ENCODE measurements around the gene GPR162.

Gene GPR162

GRCh38 chr12:6837370-6838060, 15.9 kb downstream of the GPR162 start:
- no peak for DNase-seq

DNA sequence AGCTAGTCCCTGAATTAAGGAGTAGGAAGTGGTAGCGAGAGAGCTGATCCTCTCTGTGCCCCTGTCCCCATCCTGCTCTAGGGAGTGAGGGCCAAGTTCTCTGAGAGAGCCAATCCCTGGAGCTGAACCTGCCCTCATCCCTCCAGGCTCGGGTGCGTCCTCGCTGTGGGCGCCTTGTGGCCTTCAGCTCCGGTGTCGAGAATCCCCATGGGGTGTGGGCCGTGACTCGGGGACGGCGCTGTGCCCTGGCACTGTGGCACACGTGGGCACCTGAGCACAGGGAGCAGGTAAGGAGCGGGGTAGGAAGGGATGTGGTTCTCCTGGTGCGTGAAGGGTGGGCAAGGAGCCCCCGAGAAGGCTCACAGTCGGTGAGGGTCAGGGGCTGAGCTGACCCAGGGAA, 17.2 kb downstream of the GPR162 start:
- no peak for DNase-seq

- DNase-seq: no peak
Measured at GRCh38 chr12:6839482-6840201, 18.0 kb downstream of the GPR162 start.

DNA sequence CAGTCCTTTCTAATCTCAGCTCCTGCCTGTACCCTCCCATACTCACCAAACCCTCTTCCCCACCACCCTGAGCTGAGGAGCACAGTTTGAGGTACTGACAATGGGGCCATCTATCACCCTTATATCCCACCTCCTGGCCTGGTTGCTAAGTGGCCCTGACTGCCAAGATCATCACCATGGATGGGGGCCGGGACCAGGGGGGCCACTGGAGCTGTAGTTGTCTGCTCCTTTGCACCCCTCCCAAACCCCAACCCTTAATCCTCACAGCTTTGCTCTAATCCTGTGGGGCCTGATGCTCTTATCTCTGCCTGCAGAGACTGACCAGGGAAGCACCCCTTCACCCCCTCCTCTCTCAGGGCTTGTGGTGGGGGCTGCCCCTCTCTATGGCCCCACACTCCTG, 18.7 kb downstream of the GPR162 start:
- no peak for DNase-seq

- DNase-seq: no peak
Measured at GRCh38 chr12:6840761-6841515, 19.3 kb downstream of the GPR162 start, which contains the start of gene GNB3. TSS of gene GNB3 (plus strand) at chr12:6840925. CDS start at chr12:6841288, 363 bp downstream.

DNA sequence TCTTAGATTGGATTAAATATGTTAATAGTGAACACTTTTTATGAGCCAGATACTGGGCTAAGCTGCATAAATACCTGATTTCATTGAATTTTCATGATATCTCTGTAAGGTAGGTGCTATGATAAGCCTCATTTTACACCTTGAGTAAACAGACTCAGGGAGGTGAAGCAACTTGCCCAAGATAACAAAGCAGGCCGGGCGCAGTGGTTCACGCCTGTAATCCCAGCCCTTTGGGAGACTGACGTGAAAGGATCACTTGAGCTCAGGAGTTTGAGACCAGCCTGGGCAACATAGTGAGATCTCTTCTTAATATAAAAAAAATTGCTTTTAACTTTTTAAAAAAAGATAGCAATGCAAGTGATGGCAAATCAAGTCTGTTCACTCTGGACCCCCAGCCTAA, 20.5 kb downstream of the GPR162 start:
- no peak for DNase-seq

DNA sequence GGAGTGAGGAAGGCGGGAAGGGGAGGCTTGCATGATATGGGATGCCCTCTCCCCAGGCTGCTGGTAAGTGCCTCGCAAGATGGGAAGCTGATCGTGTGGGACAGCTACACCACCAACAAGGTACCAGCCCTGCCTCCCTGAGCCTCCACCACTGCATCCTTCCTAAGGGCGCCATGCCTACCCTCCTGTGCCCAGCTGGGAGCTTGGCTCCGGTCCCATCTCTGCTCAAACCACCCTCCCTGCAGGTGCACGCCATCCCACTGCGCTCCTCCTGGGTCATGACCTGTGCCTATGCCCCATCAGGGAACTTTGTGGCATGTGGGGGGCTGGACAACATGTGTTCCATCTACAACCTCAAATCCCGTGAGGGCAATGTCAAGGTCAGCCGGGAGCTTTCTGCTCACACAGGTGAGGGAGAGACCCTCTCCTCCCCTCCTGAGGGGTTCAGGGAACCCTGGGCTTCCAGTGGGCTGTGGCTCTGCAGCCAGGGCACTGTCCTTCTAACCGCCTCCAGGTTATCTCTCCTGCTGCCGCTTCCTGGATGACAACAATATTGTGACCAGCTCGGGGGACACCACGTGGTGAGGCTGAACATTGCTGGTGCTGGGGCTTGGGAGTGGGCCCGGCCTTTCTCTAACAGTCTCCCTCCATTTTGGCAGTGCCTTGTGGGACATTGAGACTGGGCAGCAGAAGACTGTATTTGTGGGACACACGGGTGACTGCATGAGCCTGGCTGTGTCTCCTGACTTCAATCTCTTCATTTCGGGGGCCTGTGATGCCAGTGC, 21.7 kb downstream of the GPR162 start:
- DNase-seq: no peak

DNA sequence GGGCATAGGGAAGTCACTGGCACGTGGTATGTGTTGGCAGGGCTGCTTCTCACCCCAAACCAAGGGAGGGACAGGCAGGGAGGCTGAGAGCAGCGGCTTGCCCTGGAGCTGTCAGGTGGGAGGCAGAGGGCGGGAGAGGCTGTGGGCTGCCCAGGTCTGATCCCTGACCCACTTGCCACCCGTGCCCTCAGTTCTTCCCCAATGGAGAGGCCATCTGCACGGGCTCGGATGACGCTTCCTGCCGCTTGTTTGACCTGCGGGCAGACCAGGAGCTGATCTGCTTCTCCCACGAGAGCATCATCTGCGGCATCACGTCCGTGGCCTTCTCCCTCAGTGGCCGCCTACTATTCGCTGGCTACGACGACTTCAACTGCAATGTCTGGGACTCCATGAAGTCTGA, 23.8 kb downstream of the GPR162 start:
- DNase-seq: no peak

DNA sequence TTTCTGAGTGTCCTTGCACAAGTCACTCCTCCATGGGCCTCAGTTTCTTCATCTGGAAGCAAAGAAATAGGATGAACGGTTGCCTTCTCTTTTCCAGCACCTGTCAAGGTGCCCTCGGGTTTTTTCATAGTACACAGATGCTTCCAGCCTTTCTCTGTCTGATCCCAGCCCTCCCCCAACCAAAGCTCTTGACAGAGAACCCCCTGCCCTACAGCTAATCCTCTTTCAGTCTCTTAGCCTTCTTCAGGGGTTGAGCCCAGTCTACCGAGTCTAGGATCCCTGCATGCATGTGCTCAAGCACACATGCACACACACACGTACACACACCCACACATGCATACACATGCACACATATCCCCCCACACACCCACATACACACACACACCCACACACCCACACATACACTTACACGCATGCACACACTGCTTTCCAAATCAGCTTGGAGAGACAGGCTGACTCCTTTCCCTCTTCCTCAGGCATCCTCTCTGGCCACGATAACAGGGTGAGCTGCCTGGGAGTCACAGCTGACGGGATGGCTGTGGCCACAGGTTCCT, 24.8 kb downstream of the GPR162 start:
- DNase-seq: no peak

GRCh38 chr12:6847676-6848075, 26.1 kb downstream of the GPR162 start:
- no peak for DNase-seq

- DNase-seq: no peak
Measured at GRCh38 chr12:6849427-6849826, 27.8 kb downstream of the GPR162 start.

- no peak for DNase-seq
Measured at GRCh38 chr12:6849976-6850560, 28.4 kb downstream of the GPR162 start.

DNA sequence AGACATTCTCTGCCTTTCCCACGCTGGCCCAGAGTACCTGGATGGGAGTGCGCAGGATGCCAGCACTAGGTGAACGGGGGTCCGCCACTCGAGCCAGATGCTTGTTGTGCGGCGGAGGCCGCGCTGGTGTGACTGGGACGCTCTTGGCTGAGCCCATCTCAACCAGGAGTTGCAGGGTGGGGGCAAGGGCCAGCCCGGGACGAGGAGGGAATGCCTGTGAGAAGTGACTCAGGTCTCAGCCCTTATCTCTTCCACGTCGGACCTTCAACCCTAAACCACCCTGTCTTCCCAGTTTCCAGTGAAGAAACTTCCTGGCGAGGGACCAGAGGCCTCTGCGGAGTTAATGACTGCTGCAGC, 29.2 kb downstream of the GPR162 start:
- no peak for DNase-seq

GRCh38 chr12:6851153-6851920, 29.7 kb downstream of the GPR162 start, which contains the start of gene CDCA3:
TSS of gene CDCA3 (minus strand) at chr12:6851286. CDS start at chr12:6850952, 334 bp downstream.
- DNase-seq: peak; percentile 97 to 98

DNA sequence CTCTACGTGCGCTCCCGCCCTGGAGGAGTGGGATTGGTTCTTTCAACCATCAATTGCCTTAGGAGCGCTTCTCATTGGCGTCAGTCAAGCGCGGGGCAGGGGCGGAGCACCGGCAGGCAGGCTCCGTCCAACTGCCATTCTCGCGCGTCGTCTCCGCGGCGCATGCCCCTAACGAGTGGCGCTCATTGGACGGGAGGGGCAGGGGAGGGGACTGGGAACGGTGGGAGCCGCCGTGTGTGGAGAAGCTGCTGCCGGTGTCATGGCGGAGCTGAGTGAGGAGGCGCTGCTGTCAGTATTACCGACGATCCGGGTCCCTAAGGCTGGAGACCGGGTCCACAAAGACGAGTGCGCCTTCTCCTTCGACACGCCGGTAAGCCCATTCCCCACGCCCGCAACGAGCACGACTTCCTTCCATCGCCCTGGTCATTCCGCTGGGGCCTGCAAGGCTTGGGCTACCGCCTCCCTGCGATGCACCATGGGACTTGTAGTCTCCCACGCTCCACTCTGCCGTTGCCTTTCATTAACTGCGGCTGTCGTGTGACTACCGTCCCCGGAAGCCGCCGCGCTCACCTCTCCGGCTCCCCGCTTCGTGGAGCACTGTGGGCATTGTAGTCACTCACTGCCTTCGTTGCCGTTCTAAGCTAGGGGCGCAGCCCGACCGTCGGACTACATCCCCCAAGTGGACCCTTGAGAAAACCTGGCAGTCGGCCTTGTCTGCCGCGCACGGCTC, 30.5 kb downstream of the GPR162 start, which contains the start of gene USP5:
Gene USP5, plus strand, starts transcription at position 230 of the 730 bp plus-strand sequence. Its CDS starts 30 bp downstream, at position 260.
- peak; percentile 98 to 100 for DNase-seq

- no peak for DNase-seq
Measured at GRCh38 chr12:6852651-6853354, 31.2 kb downstream of the GPR162 start.

GRCh38 chr12:6853626-6854025, 32.0 kb downstream of the GPR162 start:
- DNase-seq: no peak

DNA sequence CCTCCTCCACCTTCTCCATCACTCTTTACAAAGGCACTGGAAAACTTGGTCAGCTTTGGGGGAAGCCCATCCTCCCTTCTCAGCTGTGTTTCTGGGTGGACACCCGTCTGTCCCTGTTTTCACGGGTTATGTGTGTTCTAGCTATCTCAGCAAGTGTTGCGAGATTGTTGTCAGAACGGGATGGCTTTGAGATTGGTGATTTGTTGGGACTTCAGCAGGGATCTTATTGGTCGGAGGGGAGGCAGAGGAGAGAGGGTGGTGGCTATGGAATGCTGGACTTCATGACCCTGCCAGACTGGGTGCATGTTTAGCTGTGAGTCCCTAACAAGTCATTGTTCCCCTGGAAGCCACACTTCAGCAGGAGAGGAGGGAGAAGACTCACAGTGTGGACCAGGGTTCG, 32.4 kb downstream of the GPR162 start:
- no peak for DNase-seq

GRCh38 chr12:6855322-6855721, 33.7 kb downstream of the GPR162 start:
- no peak for DNase-seq

DNA sequence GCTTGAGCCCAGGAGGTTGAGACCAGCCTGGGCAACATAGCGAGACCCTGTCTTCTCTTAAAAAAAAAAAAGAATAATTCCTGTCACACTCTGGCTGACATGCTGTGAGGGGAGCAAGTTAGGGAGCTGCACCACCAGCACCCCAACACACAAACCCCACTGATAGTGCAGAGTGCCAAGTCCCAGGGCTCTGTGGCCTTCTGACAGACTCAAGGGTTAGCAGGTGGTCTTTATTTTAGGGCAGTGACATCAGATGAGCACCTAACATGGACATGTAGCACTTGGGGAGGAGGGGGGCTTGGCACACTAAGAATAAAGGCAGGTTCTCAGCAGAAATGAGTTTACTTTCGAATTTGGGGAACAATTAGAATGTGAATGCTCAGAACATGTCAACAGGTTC, 37.2 kb downstream of the GPR162 start:
- no peak for DNase-seq
